HepG2 (cell line): ENCODE measurements around the gene NOTUM. TPM values are rescaled to one million over a fixed set of nuclear protein-coding genes. Genes with fewer than 3 reads are reported as not detected.

ENCODE experiments used
- CHD2 ChIP-seq: IDR thresholded peaks from 2 replicates; pipeline ENCODE4 v1.6.1; 2011; ENCODE audit warnings: low read depth, low read length, improper control_type of control experiment
- GLI4 ChIP-seq: sonication (generic); formaldehyde crosslinking; IDR thresholded peaks from 2 replicates; pipeline ENCODE4 v1.5.1; 2020; ENCODE audit warnings: missing genetic modification reagents, mild to moderate bottlenecking, moderate library complexity, borderline replicate concordance
- HNRNPL ChIP-seq: fragments of 200-400 bp; formaldehyde crosslinking; IDR thresholded peaks from 2 replicates; pipeline ENCODE4 v1.6.1; 2017; ENCODE audit warnings: mild to moderate bottlenecking, low read depth, low read length
- RAD21 ChIP-seq: fragments of 450-650 bp; formaldehyde crosslinking; IDR thresholded peaks from 2 replicates; pipeline ENCODE4 v1.5.0; 2020; ENCODE audit warnings: mild to moderate bottlenecking
- REPIN1 ChIP-seq: sonication (generic); formaldehyde crosslinking; IDR thresholded peaks from 2 replicates; pipeline ENCODE4 v1.8.0; 2022; ENCODE audit warnings: missing genetic modification reagents, low read depth, mild to moderate bottlenecking, borderline replicate concordance
- TARDBP ChIP-seq: sonication (generic); formaldehyde crosslinking; IDR thresholded peaks from 2 replicates; pipeline ENCODE4 v1.8.0; 2022; ENCODE audit warnings: mild to moderate bottlenecking, missing genetic modification reagents
- ZBTB43 ChIP-seq: sonication (generic); formaldehyde crosslinking; conservative IDR thresholded peaks from 2 replicates; pipeline ENCODE4 v1.4.0; 2020; ENCODE audit warnings: missing genetic modification reagents
- ZFP62 ChIP-seq: sonication (generic); formaldehyde crosslinking; IDR thresholded peaks from 2 replicates; pipeline ENCODE4 v1.4.0; 2020; ENCODE audit warnings: missing genetic modification reagents
- ZKSCAN8 ChIP-seq: IDR thresholded peaks from 2 replicates; pipeline ENCODE4 v1.6.1; 2016; ENCODE audit warnings: borderline replicate concordance, missing genetic modification reagents, missing compliant biosample characterization
- ZNF224 ChIP-seq: sonication (generic); formaldehyde crosslinking; IDR thresholded peaks from 2 replicates; pipeline ENCODE4 v1.5.0; 2020; ENCODE audit warnings: mild to moderate bottlenecking, missing genetic modification reagents
- ZNF296 ChIP-seq: sonication (generic); formaldehyde crosslinking; conservative IDR thresholded peaks from 2 replicates; pipeline ENCODE4 v1.5.0; 2020; ENCODE audit warnings: mild to moderate bottlenecking, missing genetic modification reagents
- ZNF441 ChIP-seq: sonication (generic); formaldehyde crosslinking; IDR thresholded peaks from 2 replicates; pipeline ENCODE4 v1.7.0; 2021; ENCODE audit warnings: missing genetic modification reagents, borderline replicate concordance
- ZNF460 ChIP-seq: sonication (generic); formaldehyde crosslinking; IDR thresholded peaks from 2 replicates; pipeline ENCODE4 v1.5.1; 2020; ENCODE audit warnings: missing genetic modification reagents, mild to moderate bottlenecking, borderline replicate concordance
- ZNF619 ChIP-seq: sonication (generic); formaldehyde crosslinking; IDR thresholded peaks from 2 replicates; pipeline ENCODE4 v1.4.0; 2020; ENCODE audit warnings: mild to moderate bottlenecking, missing genetic modification reagents
- ZNF749 ChIP-seq: sonication (generic); formaldehyde crosslinking; IDR thresholded peaks from 2 replicates; pipeline ENCODE4 v1.8.0; 2022; ENCODE audit warnings: mild to moderate bottlenecking, missing genetic modification reagents, moderate library complexity, borderline replicate concordance
- polyA plus RNA-seq, 8 experiments: library from polyadenylated mRNA; depleted of rRNA in 3 of 8; stranded (reverse) in 7 of 8; unstranded in 1 of 8; fragments of >200 nt; fragmentation: Illumina TruSeq in 4 of 8; extraction: Trizol in 4 of 8; gene quantifications; 2 replicates each; pipeline versions ENCODE4 v1.2.1 to v1.2.3, GENCODE V29; 2011 to 2016; ENCODE audit warnings: low read depth in 4 of 8, missing spikeins in 1 of 8, mixed read lengths in 1 of 8; ENCODE audit not compliant: insufficient read depth in 1 of 8
- total RNA-seq, 5 experiments: library from RNA; depleted of rRNA; stranded (reverse); fragments of >200 nt; fragmentation: Illumina TruSeq; extraction: Trizol; gene quantifications; 2 replicates each; pipeline ENCODE4 v1.2.3, GENCODE V29; 2016; ENCODE audit warnings: low read depth in 1 of 5
- TF ChIP-seq, protein P1 (sequence below): sonication (generic); formaldehyde crosslinking; IDR thresholded peaks from 2 replicates; pipeline ENCODE4 v1.4.0; 2020; ENCODE audit warnings: missing genetic modification reagents
- TF ChIP-seq, protein P2 (sequence below): sonication (generic); formaldehyde crosslinking; IDR thresholded peaks from 2 replicates; pipeline ENCODE4 v1.4.0; 2020; ENCODE audit warnings: missing genetic modification reagents
- TF ChIP-seq, protein P3 (sequence below): sonication (generic); formaldehyde crosslinking; IDR thresholded peaks from 2 replicates; pipeline ENCODE4 v1.4.0; 2020; ENCODE audit warnings: missing genetic modification reagents
- TF ChIP-seq, protein P4 (sequence below): sonication (generic); formaldehyde crosslinking; IDR thresholded peaks from 2 replicates; pipeline ENCODE4 v1.4.0; 2020; ENCODE audit warnings: missing genetic modification reagents

The NOTUM gene
- total and polyA plus RNA-seq, 2 of the 13 experiments (the other 11 are each of a cell fraction or from before 2014, with no cell fraction given) = 150 to 160 TPM

- TF ChIP-seq ZNF224 (no peak), HNRNPL (0 out of 2 replicates have a peak, but pooled peaks have one; percentile 39), ZNF749 (CRISPR knock-in tag) (no peak), ZNF619 (no peak), ZBTB43 (CRISPR knock-in tag) (no peak), ZNF441 (CRISPR knock-in tag) (no peak), GLI4 (CRISPR knock-in tag) (no peak), CHD2 (no peak), ZNF296 (CRISPR knock-in tag) (no peak), ZFP62 (CRISPR knock-in tag) (no peak), ZNF460 (CRISPR knock-in tag) (no peak), REPIN1 (no peak), RAD21 (CRISPR knock-in tag) (no peak), ZKSCAN8 (no peak), TARDBP (CRISPR knock-in tag) (no peak)
- TF ChIP-seq, protein P1, sequence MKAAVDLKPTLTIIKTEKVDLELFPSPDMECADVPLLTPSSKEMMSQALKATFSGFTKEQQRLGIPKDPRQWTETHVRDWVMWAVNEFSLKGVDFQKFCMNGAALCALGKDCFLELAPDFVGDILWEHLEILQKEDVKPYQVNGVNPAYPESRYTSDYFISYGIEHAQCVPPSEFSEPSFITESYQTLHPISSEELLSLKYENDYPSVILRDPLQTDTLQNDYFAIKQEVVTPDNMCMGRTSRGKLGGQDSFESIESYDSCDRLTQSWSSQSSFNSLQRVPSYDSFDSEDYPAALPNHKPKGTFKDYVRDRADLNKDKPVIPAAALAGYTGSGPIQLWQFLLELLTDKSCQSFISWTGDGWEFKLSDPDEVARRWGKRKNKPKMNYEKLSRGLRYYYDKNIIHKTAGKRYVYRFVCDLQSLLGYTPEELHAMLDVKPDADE (CRISPR knock-in tag) = no peak
- TF ChIP-seq, protein P2, sequence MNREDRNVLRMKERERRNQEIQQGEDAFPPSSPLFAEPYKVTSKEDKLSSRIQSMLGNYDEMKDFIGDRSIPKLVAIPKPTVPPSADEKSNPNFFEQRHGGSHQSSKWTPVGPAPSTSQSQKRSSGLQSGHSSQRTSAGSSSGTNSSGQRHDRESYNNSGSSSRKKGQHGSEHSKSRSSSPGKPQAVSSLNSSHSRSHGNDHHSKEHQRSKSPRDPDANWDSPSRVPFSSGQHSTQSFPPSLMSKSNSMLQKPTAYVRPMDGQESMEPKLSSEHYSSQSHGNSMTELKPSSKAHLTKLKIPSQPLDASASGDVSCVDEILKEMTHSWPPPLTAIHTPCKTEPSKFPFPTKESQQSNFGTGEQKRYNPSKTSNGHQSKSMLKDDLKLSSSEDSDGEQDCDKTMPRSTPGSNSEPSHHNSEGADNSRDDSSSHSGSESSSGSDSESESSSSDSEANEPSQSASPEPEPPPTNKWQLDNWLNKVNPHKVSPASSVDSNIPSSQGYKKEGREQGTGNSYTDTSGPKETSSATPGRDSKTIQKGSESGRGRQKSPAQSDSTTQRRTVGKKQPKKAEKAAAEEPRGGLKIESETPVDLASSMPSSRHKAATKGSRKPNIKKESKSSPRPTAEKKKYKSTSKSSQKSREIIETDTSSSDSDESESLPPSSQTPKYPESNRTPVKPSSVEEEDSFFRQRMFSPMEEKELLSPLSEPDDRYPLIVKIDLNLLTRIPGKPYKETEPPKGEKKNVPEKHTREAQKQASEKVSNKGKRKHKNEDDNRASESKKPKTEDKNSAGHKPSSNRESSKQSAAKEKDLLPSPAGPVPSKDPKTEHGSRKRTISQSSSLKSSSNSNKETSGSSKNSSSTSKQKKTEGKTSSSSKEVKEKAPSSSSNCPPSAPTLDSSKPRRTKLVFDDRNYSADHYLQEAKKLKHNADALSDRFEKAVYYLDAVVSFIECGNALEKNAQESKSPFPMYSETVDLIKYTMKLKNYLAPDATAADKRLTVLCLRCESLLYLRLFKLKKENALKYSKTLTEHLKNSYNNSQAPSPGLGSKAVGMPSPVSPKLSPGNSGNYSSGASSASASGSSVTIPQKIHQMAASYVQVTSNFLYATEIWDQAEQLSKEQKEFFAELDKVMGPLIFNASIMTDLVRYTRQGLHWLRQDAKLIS = 0 out of 2 replicates have a peak, but pooled peaks have one; percentile 35
- TF ChIP-seq, protein P3, sequence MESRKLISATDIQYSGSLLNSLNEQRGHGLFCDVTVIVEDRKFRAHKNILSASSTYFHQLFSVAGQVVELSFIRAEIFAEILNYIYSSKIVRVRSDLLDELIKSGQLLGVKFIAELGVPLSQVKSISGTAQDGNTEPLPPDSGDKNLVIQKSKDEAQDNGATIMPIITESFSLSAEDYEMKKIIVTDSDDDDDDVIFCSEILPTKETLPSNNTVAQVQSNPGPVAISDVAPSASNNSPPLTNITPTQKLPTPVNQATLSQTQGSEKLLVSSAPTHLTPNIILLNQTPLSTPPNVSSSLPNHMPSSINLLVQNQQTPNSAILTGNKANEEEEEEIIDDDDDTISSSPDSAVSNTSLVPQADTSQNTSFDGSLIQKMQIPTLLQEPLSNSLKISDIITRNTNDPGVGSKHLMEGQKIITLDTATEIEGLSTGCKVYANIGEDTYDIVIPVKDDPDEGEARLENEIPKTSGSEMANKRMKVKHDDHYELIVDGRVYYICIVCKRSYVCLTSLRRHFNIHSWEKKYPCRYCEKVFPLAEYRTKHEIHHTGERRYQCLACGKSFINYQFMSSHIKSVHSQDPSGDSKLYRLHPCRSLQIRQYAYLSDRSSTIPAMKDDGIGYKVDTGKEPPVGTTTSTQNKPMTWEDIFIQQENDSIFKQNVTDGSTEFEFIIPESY (CRISPR knock-in tag) = peak; percentile 43; the same call in 1 of the 2 replicates
- TF ChIP-seq, protein P4, sequence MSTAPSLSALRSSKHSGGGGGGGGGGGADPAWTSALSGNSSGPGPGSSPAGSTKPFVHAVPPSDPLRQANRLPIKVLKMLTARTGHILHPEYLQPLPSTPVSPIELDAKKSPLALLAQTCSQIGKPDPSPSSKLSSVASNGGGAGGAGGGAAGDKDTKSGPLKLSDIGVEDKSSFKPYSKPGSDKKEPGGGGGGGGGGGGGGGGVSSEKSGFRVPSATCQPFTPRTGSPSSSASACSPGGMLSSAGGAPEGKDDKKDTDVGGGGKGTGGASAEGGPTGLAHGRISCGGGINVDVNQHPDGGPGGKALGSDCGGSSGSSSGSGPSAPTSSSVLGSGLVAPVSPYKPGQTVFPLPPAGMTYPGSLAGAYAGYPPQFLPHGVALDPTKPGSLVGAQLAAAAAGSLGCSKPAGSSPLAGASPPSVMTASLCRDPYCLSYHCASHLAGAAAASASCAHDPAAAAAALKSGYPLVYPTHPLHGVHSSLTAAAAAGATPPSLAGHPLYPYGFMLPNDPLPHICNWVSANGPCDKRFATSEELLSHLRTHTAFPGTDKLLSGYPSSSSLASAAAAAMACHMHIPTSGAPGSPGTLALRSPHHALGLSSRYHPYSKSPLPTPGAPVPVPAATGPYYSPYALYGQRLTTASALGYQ (CRISPR knock-in tag) = no peak
These were observed 5.8 kb downstream of the NOTUM start (continued) for GRCh38 chr17:81955058-81955681.
